GM18505 (cell line): ENCODE measurements around the gene SDE2.
A peak's percentile ranks its signal among the peaks of the same experiment; 100 is the strongest.
"Not testable (repeated sequence)": the region's sequence is repeated elsewhere in the genome, so short reads cannot be mapped to it uniquely, and the experiment has no call there.

Source experiments
- ATAC-seq: cut with Tn5 transposase; IDR thresholded peaks from one replicate; pipeline ENCODE4 v1.9.1; 2021; ENCODE audit not compliant: unreplicated experiment
- POLR2A ChIP-seq: IDR thresholded peaks from 4 replicates; pipeline ENCODE4 v1.6.1; 2011; ENCODE audit warnings: borderline replicate concordance; ENCODE audit not compliant: insufficient read depth, insufficient read length; ENCODE audit errors: extremely low read depth

SDE2 gene

DNA sequence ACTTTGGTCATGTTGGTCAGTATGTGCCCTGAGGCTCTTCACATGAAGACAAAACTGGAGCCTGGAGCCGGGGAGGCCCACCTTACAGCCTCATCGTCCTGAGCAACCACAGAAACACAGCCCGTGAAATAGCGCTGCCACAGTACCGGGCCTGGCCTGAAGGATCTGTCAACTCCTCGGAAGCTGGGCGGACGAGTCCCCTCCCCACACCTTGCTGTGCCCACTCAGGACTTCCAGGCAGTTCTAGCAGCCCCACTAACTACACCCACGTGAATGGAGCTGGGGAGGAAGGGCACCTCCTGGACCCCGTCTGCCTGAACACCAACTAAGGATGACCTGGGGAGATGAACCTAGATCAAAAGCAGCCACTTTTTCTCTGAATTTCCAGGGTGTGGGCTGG lies 24.7 kb downstream of the SDE2 start:
- no peak for TF ChIP-seq POLR2A
- no peak for ATAC-seq

DNA sequence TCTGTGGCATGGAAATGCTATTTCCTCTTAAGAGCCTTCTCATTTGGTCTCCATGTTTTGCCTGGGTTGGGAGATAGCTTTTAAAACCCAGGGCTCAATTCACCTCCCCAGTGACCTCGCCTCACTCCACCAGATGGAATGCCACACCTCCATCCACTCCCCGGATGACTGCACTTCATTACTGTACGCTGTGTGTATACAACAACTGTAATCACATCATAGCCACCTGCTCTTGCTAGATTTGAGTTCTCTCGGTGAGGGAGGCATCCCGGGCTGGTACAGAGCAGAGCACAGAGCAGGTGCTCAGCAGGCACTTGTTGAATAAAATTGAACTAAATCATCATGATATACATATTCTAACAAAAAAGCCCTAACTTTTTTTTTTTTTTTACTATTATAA lies 26.0 kb downstream of the SDE2 start:
- no peak for TF ChIP-seq POLR2A
- ATAC-seq: no peak

DNA sequence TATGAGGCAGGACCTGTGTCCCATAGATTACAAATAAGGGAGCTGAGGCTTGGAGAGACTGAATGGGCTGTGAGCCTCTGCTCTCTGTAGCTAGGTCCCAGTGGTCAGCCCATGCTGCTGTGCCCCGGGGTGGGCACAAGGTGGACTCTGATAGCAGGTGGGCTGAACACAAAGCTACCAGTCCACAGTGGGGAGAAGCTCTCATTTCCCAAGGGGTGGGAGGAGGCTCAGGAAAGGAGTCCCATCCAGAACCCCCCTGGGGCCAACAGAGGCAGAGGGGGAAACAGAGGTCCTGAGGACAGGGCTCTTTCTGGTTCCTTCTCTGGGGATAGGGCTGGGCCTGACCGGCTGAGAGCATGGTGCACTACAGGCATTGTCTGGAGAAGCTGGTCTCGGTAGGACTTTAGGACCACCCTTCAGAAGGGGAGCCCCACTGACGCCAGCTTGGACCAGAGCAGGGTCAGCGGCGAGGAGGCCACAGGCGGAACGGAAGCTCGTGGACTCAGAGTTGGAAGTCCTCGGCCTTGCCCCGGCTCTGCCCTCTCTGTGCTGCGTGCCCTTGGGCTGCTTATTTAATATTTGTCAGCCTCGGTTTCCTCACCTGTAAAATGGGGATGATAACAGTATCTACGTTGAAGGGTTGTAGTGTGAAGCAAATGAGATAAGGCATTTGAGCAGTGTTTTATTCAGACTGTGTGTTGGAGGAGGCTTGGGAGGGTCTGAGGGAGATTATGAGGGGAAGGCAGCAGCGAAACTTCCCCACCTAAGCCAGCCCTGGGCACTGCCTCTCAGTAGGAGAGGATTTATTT lies 26.6 kb downstream of the SDE2 start:
- TF ChIP-seq POLR2A: no peak
- ATAC-seq: no peak

DNA sequence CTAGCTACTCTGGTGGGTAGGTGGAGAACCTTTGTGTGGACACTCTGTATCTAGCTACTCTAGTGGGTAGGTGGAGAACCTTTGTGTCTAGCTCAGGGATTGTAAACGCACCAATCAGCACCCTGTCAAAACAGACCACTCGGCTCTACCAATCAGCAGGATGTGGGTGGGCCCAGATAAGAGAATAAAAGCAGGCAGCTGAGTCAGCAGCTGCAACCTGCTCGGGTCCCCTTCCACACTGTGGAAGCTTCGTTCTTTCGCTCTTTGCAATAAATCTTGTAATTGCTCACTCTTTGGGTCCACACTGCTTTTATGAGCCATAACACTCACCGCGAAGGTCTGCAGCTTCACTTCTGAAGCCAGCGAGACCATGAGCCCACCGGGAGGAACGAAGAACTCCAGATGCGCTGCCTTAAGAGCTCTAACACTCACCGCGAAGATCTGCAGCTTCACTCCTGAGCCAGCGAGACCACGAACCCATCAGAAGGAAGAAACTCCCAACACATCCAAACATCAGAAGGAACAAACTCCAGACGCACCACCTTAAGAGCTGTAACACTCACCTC lies 28.5 kb downstream of the SDE2 start:
- not testable (repeated sequence) for ATAC-seq

DNA sequence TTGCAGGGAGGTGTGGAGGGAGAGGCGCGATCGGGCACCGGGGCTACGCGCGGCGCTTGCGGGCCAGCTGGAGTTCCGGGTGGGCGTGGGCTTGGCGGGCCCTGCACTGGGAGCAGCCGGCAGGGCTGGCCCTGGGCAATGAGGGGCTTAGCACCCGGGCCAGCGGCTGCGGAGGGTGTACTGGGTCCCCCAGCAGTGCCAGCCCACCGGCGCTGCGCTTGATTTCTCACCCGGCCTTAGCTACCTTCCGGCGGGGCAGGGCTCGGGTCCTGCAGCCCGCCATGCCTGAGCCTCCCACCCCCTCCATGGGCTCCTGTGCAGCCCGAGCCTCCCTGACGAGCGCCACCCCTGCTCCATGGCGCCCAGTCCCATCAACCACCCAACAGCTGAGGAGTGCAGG lies 29.4 kb downstream of the SDE2 start:
- ATAC-seq: not testable (repeated sequence)

DNA sequence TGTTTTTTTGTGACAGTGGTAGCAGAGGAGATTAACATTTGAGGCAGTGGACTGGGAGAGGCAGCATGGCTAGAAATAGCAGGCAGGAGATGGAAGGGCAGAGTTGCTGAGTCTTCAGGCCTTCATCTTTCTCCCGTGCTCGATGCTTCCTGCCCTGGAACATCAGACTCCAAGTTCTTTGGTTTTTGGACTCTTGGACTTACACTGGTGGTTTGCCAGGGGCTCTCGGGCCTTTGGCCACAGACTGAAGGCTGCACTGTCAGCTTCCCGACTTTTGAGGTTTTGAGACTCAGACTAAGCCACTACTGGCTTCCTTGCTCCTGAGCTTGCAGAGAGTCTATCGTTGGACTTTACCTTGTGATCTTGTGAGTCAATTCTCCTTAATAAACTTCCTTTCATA lies 33.9 kb downstream of the SDE2 start:
- no peak for ATAC-seq
- no peak for TF ChIP-seq POLR2A

DNA sequence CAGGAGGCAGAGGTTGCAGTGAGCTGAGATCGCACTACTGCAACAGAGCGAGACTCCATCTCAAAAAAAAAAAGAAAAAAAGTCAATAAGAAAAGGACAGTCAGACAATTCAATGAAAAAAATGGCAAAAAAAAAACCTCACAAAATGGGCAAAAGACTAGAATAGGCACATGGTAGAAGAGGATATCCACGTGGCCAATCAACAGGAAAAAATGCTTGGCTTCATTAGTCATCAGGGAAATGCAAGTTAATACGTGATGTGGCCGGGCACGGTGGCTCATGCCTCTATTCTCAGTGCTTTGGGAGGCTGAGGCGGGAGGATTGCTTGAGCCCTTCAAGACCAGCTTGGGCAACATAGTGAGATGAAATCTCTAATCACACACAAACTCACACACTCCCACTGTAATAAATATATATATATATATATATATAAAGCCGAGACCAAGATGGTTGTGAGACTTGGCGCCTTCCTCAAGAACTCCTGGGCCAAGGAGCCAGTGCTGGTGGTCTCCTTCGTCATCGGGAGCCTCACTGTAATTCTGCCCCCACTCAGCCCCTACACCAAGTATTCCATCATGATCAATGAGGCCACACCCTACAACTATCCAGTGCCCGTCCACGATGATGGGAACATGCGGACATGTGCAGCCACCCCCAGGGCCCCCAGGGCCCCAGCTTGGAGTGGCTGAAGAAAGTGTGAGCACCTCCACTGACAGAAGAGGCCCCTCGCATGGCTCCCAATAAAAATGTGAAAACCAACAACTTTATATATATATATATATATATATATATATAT lies 35.2 kb downstream of the SDE2 start:
- no peak for TF ChIP-seq POLR2A
- no peak for ATAC-seq

DNA sequence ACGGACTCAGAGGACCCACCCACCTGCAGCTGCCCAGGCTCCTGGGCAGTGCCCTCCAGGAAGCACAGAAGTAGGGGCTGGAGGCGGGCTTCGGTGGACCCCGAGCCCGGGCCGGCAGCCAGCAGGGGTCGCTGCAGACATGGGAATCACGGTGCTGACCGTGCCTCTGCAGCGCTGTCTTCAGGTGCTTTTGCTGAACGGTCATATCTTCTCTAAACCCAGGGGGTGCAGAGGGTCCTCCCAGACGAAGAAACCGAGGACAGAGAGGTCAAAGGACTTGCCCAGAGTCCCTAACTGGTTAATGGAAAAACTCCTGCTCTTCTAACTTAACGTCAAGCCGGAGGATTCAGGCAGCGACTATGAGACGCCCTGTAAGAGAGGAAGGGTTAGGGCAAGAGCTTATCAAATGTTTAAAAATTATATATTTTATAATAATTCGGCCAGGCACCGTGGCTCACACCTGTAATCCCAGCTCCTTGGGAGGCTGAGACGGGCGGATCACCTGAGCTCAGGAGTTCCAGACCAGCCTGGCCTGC lies 36.6 kb downstream of the SDE2 start:
- TF ChIP-seq POLR2A: no peak
- ATAC-seq: peak; percentile 76

DNA sequence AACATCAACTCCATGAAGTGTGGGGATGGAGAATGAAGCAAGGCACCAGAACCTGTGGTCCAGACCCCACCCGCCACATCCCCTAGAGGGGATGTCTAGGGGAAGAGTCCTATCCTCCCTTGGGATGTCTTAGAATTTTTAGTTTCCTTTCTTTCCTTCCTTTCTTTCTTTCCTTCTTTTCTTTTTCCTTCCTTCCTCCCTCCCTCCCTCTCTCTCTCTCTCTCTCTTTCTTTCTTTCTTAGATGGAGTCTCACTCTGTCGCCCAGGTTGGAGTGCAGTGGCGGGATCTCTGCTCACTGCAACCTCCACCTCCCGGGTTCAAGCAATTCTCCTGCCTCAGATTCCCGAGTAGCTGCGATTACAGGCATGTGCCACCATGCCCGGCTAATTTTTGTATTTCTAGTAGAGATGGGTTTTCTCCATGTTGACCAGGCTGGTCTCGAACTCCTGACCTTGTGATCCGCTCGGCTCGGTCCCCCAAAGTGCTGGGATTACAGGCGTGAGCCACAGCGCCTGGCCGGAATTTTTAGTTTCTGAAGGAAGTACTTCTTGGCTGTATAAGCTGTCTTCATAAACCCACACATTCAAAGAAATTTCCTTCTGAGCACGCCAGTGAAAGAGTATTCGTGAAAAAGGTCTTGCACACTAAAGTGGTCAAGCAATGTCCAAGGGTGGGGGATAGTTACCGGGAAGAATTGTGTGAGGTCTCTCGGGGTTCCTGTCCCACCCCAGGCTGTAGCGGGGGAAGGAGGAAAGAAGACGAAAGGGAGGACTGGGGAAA lies 37.3 kb downstream of the SDE2 start:
- TF ChIP-seq POLR2A: no peak
- ATAC-seq: no peak

DNA sequence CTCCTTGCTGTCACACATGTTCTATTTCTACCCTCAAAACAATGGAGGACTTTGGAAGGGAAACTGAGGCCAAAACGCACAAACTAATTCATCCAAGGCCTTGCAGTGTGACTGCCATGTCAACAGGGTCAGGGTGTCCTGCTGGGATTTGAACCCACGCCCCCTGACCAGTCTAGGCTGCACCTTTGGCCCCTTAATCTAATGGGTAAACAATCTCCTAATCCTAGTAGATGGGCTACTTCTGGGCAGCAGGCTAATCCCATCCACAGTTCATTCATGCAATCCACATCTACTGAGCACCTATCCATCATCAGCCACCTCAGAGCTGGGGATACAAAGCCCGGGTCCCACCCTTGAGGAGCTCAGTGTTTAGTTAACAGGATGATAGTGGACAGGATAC lies 41.1 kb downstream of the SDE2 start:
- TF ChIP-seq POLR2A: no peak
- no peak for ATAC-seq

DNA sequence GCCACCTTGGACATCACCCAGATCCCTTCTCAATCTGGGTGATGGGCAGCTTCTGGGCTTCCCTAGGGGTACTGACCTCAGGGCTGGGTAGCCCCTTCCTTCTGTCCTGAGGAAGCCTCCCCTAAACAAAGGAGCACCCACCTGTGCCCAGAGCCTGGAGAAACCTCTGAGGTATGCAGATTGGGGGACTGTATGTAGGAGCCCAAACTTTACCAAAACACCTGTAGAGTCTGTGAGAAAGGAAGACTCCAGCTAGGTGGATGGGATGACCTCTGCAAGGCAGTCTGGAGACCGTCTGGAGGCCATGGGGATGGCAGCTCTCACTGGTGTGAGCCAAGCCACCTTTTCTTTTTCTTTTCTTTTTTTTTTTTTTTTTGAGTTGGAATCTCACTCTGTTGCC lies 44.4 kb downstream of the SDE2 start:
- no peak for ATAC-seq

DNA sequence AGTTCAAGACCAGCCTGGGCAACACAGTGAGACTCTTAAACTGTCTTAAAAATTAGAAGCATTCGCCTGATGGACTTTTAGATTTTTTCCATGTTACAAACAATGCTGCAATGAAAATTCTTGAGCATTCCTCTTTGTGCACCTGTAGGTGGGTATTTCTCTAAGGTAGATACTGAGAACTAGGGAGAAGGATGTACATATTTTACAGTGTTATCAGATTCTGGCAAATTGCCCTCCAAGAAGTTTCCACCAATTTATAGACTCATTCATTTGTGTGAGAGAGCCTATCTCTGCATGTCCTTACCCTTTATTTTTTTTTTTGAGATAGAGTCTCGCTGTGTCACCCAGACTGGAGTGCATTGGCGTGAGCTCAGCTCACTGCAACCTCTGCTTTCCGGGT lies 45.8 kb downstream of the SDE2 start:
- ATAC-seq: no peak

More for the DNA sequence above, 44.4 kb downstream of the SDE2 start:
- TF ChIP-seq POLR2A: no peak

DNA sequence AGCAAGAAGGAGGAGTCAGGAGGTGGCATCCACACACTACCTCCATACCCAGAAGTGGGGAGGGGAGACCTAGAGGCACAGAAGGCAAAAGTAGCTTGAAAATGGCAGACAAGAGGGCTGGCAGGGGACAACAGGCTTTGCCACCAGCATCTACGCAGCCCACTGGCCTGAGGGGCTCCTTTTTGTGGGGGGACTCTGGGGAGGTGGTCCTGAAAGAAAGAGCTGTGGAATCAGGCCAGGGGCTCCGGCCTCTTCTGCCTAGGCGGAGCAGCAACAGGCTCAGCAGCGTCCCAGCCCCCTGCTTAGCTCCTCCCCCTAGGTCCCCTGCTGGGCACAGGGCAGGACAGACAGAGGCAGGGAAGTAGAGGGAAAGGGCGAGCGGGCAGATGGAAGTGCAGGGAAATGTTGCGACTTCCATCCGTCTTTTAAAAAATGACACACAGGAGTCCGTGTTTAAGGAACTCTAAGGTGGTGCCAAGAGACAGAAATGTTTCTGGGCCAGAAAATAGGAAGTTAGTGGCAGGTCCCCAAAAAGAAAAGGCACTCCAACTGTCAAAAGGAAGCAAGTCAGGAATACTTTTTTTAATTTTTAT lies 48.1 kb downstream of the SDE2 start:
- no peak for ATAC-seq
- TF ChIP-seq POLR2A: no peak

More for the DNA sequence above, 45.8 kb downstream of the SDE2 start:
- no peak for TF ChIP-seq POLR2A

DNA sequence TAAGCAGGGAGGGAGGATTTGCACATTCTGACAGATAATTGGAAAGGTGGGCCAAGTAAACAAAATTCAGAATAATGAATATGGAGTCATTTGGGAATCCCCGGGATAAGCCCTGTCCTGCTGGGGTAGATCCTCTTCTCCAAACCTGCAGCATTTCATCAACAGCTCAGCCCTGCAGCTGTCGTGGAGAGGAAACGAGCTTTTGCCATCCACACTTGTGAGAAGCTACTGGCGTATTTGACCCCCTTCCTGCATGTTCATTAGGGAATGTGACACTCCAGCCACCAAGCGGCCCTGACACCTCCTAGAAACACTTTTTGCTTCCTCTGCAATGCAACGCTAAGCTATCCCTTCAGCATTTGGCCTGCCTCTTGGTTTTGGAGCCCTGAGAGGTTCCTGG lies 50.1 kb downstream of the SDE2 start:
- ATAC-seq: no peak
- TF ChIP-seq POLR2A: no peak
